ENCODE measurements around the gene RTN4.

Gene RTN4

DNA sequence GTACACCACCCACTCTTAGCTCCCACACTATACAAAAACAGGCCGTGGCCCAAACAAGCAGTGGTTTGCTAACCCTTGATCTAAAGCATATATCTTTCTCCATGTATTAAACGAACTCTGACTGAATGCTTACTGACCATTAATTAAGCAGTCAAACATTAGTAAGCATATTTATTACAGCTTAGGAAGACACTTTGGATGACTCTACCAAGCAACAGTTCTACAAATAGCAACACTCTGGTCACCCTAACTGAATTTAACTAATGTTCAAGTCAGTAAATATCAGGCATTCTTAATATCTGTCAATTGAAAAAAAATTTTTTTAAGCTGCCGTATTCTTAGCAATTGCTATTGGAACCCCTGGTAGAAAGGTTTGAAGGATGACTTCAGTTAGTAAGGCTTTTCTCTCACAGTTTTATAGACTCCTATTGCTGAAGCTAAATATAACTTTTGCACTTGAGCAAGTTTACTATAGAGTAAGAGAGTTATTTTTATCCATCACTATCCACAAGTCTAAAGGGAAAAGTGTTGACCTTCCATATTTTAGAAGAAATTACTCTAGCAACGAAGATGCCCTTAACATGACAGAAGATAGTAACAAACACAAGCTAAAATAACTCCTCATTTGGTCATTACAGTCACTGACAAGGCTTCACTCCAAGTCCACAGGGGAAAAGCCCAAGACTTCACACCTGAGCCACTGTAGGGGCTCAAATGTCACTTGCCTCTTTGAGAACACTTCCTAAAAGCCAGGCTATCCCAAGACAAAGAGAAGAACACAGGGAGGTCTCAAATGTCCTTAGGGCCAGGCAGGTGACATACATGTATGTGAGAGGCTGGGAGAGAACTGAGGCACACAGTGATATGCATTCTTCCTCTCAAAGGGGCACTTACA, 74.4 kb downstream of the RTN4 start:
- Histone ChIP-seq H3K4me3 (replicated peaks; ENCODE audit: low read depth, low read length) (no peak overlapping the region), H3K27me3 (replicated peaks; ENCODE audit: control insufficient read depth, insufficient read depth, low read length) (no peaks in the 10 kb centered on the region), H3K36me3 (ENCODE audit: control insufficient read depth, insufficient read depth, low read length) (no peaks in the 10 kb centered on the region; the same call in 1 of the 2 replicates)
- no peak for DNase-seq (ENCODE audit: extremely low read depth, insufficient read length)
- TF ChIP-seq, protein P1, sequence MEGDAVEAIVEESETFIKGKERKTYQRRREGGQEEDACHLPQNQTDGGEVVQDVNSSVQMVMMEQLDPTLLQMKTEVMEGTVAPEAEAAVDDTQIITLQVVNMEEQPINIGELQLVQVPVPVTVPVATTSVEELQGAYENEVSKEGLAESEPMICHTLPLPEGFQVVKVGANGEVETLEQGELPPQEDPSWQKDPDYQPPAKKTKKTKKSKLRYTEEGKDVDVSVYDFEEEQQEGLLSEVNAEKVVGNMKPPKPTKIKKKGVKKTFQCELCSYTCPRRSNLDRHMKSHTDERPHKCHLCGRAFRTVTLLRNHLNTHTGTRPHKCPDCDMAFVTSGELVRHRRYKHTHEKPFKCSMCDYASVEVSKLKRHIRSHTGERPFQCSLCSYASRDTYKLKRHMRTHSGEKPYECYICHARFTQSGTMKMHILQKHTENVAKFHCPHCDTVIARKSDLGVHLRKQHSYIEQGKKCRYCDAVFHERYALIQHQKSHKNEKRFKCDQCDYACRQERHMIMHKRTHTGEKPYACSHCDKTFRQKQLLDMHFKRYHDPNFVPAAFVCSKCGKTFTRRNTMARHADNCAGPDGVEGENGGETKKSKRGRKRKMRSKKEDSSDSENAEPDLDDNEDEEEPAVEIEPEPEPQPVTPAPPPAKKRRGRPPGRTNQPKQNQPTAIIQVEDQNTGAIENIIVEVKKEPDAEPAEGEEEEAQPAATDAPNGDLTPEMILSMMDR (IDR thresholded peaks at IDR 0.05; ENCODE audit: insufficient read depth, low read length, poor library complexity, severe bottlenecking): no peak

DNA sequence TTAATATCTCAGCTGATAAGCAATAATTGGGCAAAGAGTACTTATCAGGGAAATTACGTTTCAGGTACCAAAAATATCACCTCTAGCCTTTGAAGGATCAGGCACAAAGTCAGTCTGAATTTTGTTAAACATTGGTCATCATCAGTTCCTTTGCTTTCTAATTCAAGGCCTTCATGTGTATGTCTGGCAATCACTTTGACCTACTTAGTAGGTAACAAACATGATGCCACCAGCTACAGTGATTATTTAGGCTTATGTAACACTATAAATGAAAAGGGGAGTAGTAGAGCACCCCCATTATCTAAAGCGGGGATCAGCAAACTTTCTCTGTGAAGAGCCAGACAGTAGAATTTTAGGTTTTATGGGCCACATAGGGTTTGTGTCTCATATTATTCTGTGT, 75.1 kb downstream of the RTN4 start:
- no peak overlapping the region for H3K4me3 ChIP-seq (replicated peaks; ENCODE audit: low read depth, low read length)
- no peaks in the 10 kb centered on the region for H3K27me3 ChIP-seq (replicated peaks; ENCODE audit: control insufficient read depth, insufficient read depth, low read length)
- no peaks in the 10 kb centered on the region; the same call in 1 of the 2 replicates for H3K36me3 ChIP-seq (ENCODE audit: control insufficient read depth, insufficient read depth, low read length)
- DNase-seq (ENCODE audit: extremely low read depth, insufficient read length): no peak
- TF ChIP-seq, protein P1 (IDR thresholded peaks at IDR 0.05; ENCODE audit: insufficient read depth, low read length, poor library complexity, severe bottlenecking): no peak

DNA sequence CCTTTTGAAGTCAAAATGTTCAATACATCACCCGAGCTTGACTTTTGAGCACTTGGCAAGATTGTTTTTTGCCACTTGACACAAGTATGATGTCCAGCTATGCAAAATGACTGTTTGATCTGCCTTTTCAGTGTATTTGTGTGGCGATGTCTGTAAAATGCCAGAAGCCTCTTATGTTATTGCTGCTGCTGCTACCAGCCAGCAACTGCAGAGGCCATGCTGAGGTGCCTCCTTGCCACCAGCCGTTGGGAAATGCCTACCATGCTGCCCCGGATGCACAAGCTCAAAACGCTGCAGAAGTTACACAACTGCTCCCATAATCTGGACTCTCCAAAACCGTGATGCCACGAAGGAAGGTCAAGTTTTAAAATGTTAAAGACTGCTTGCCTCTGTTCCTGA, 80.3 kb downstream of the RTN4 start:
- no peaks in the 10 kb centered on the region; the same call in none of the 2 replicates for H3K36me3 ChIP-seq (ENCODE audit: control insufficient read depth, insufficient read depth, low read length)

DNA sequence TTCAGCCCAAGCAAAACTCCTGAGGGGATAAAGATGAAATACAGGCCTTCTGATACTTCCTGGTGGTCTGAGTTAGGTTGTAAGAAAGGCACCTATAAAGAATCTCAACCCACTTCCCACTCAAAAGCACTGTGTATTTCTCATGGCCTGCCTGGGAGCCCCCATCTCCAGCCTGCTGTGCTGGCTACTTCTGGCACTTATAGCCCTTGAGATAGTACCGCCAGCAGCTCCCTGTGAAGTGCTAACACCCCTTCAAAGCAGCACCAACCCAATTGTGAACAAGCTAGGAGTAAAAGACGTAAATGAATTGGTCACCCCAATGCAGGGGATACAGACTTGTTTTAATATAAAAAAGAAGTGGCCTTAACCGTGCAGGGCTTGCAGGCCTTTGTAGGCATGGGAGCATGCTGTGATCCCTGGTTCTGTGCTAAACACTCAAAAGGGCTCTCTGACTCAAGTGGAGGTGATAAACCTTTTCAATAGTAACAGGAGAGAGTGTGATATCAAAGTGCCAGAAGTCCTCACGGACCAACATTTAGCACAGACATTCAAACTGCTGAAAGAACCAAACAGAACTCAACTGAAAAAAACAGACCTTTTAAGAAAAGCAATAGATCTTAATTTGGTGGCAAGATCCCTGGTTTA, 80.8 kb downstream of the RTN4 start:
- Histone ChIP-seq H3K4me3 (replicated peaks; ENCODE audit: low read depth, low read length) (no peak overlapping the region), H3K36me3 (ENCODE audit: control insufficient read depth, insufficient read depth, low read length) (no peaks in the 10 kb centered on the region; the same call in none of the 2 replicates), H3K27me3 (replicated peaks; ENCODE audit: control insufficient read depth, insufficient read depth, low read length) (no peaks in the 10 kb centered on the region)
- no peak for DNase-seq (ENCODE audit: extremely low read depth, insufficient read length)
- TF ChIP-seq, protein P1 (IDR thresholded peaks at IDR 0.05; ENCODE audit: insufficient read depth, low read length, poor library complexity, severe bottlenecking): no peak

More for the DNA sequence above, 80.3 kb downstream of the RTN4 start:
- TF ChIP-seq, protein P1 (IDR thresholded peaks at IDR 0.05; ENCODE audit: insufficient read depth, low read length, poor library complexity, severe bottlenecking): no peak
- H3K27me3 ChIP-seq (replicated peaks; ENCODE audit: control insufficient read depth, insufficient read depth, low read length): no peaks in the 10 kb centered on the region
- no peak overlapping the region for H3K4me3 ChIP-seq (replicated peaks; ENCODE audit: low read depth, low read length)
- DNase-seq (ENCODE audit: extremely low read depth, insufficient read length): no peak

DNA sequence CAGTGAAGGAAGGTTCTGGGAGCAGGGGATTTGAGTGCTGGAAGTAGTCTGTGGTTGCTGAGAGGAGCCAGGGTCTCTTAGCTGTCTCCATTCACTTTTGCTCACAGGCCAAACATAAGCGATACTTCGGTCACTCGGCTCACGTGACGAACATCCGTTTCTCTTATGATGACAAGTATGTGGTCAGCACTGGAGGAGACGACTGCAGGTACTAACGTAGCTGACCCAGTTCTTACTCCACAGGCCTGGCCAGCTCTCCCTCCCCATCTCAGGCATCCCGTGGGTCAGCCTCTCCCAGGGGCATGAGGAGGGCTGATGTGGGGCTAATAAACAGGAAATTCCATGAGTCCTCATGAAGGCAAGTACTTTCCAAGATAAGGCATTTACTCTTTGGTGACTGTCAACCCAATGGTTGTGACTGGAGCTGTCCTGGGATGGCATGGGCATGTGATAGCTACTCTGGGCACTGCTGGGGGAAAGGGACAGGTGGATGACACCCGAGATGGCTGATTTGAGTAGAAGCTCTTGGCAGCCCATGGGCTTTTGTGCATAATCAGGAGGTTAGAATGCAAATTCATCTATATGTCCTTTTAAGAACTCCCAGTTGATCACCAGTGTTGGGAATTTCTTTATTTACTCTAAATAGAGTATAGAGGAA, 81.6 kb downstream of the RTN4 start:
- Histone ChIP-seq H3K36me3 (ENCODE audit: control insufficient read depth, insufficient read depth, low read length) (no peaks in the 10 kb centered on the region; the same call in none of the 2 replicates), H3K4me3 (replicated peaks; ENCODE audit: low read depth, low read length) (no peak overlapping the region), H3K27me3 (replicated peaks; ENCODE audit: control insufficient read depth, insufficient read depth, low read length) (no peaks in the 10 kb centered on the region)
- TF ChIP-seq, protein P1 (IDR thresholded peaks at IDR 0.05; ENCODE audit: insufficient read depth, low read length, poor library complexity, severe bottlenecking): no peak
- no peak for DNase-seq (ENCODE audit: extremely low read depth, insufficient read length)

Measured in GM06990 (cell line).